HepG2 (cell line): ENCODE results near the gene CENPB. TPM values are rescaled to one million over a fixed set of nuclear protein-coding genes. Genes with fewer than 3 reads are reported as not detected.
A peak's percentile ranks its signal among the peaks of the same experiment; 100 is the strongest.

Source experiments
- ARNT ChIP-seq: fragments of 450-650 bp; IDR thresholded peaks from 2 replicates; pipeline ENCODE4 v1.6.1; 2017
- CBX2 ChIP-seq, 2 experiments: fragments of 200-600 bp in 1 of 2; sonication (generic); formaldehyde crosslinking in 1 of 2; IDR thresholded peaks; 2 replicates each; pipeline versions ENCODE4 v1.7.0 to v1.8.1; 2018 to 2022; ENCODE audit warnings: low read depth in 2 of 2, low read length in 1 of 2, mild to moderate bottlenecking in 1 of 2, missing genetic modification reagents in 1 of 2
- CCAR2 ChIP-seq: fragments of 200-400 bp; formaldehyde crosslinking; optimal IDR thresholded peaks from 2 replicates; pipeline ENCODE3; 2018; ENCODE audit warnings: low read depth, mild to moderate bottlenecking, low read length, moderate library complexity
- HES4 ChIP-seq: sonication (generic); formaldehyde crosslinking; IDR thresholded peaks from 2 replicates; pipeline ENCODE4 v1.9.0; 2021; ENCODE audit warnings: mild to moderate bottlenecking, missing genetic modification reagents, borderline replicate concordance
- KDM2A ChIP-seq: sonication (generic); formaldehyde crosslinking; IDR thresholded peaks from 2 replicates; pipeline ENCODE4 v1.4.0; 2020; ENCODE audit warnings: low read depth, missing genetic modification reagents, borderline replicate concordance
- MEIS1 ChIP-seq: sonication (generic); formaldehyde crosslinking; IDR thresholded peaks from 2 replicates; pipeline ENCODE4 v1.9.0; 2021; ENCODE audit warnings: mild to moderate bottlenecking, missing genetic modification reagents, moderate library complexity, borderline replicate concordance
- NFKBIZ ChIP-seq: IDR thresholded peaks from 2 replicates; pipeline ENCODE4 v1.6.1; 2018; ENCODE audit warnings: missing genetic modification reagents, missing compliant biosample characterization
- NFYB ChIP-seq: sonication (generic); formaldehyde crosslinking; IDR thresholded peaks from 2 replicates; pipeline ENCODE4 v1.4.0; 2020; ENCODE audit warnings: missing genetic modification reagents
- NKX3-1 ChIP-seq: sonication (generic); formaldehyde crosslinking; IDR thresholded peaks from 2 replicates; pipeline ENCODE4 v1.5.0; 2020; ENCODE audit warnings: missing genetic modification reagents
- RARA ChIP-seq: IDR thresholded peaks from 2 replicates; pipeline ENCODE4 v1.6.1; 2016; ENCODE audit warnings: missing genetic modification reagents, missing compliant biosample characterization
- RFXANK ChIP-seq: IDR thresholded peaks from 2 replicates; pipeline ENCODE4 v1.6.1; 2016
- SNAPC2 ChIP-seq: sonication (generic); formaldehyde crosslinking; IDR thresholded peaks from 2 replicates; pipeline ENCODE4 v1.8.1; 2022; ENCODE audit warnings: mild to moderate bottlenecking, missing genetic modification reagents
- TBL1XR1 ChIP-seq: fragments of 150-350 bp; IDR thresholded peaks from 2 replicates; pipeline ENCODE4 v1.6.1; 2014; ENCODE audit warnings: borderline replicate concordance, low read length; ENCODE audit not compliant: partially characterized antibody
- TERF1 ChIP-seq: sonication (generic); formaldehyde crosslinking; IDR thresholded peaks from 2 replicates; pipeline ENCODE4 v1.8.0; 2022; ENCODE audit warnings: mild to moderate bottlenecking, missing genetic modification reagents, moderate library complexity
- TRIM22 ChIP-seq: fragments of 450-650 bp; IDR thresholded peaks from 2 replicates; pipeline ENCODE4 v1.6.1; 2017
- TRIM24 ChIP-seq: sonication (generic); formaldehyde crosslinking; IDR thresholded peaks from 2 replicates; pipeline ENCODE4 v1.8.0; 2022; ENCODE audit warnings: mild to moderate bottlenecking, missing genetic modification reagents
- USF2 ChIP-seq, 2 experiments: sonication (generic) in 1 of 2; formaldehyde crosslinking in 1 of 2; IDR thresholded peaks; 2 replicates each; pipeline versions ENCODE4 v1.5.1 to v1.6.1; 2011 to 2020; ENCODE audit warnings: borderline replicate concordance in 1 of 2, low read depth in 1 of 2, low read length in 1 of 2, mild to moderate bottlenecking in 1 of 2, missing genetic modification reagents in 1 of 2, moderate library complexity in 1 of 2
- ZBTB26 ChIP-seq: IDR thresholded peaks from 2 replicates; pipeline ENCODE4 v1.6.1; 2016; ENCODE audit warnings: missing compliant biosample characterization, missing genetic modification reagents, borderline replicate concordance
- ZNF101 ChIP-seq: sonication (generic); formaldehyde crosslinking; IDR thresholded peaks from 2 replicates; pipeline ENCODE4 v1.4.0; 2020; ENCODE audit warnings: mild to moderate bottlenecking, low read depth, missing genetic modification reagents, borderline replicate concordance
- ZNF17 ChIP-seq: sonication (generic); formaldehyde crosslinking; IDR thresholded peaks from 2 replicates; pipeline ENCODE4 v1.5.0; 2020; ENCODE audit warnings: mild to moderate bottlenecking, missing genetic modification reagents
- ZNF446 ChIP-seq: sonication (generic); formaldehyde crosslinking; IDR thresholded peaks from 2 replicates; pipeline ENCODE4 v1.5.0; 2020; ENCODE audit warnings: mild to moderate bottlenecking, missing genetic modification reagents
- ZNF740 ChIP-seq: sonication (generic); formaldehyde crosslinking; IDR thresholded peaks from 2 replicates; pipeline ENCODE4 v1.4.0; 2020; ENCODE audit warnings: missing genetic modification reagents
- polyA plus RNA-seq, 8 experiments: library from polyadenylated mRNA; depleted of rRNA in 3 of 8; stranded (reverse) in 7 of 8; unstranded in 1 of 8; fragments of >200 nt; fragmentation: Illumina TruSeq in 4 of 8; extraction: Trizol in 4 of 8; gene quantifications; 2 replicates each; pipeline versions ENCODE4 v1.2.1 to v1.2.3, GENCODE V29; 2011 to 2016; ENCODE audit warnings: low read depth in 4 of 8, missing spikeins in 1 of 8, mixed read lengths in 1 of 8; ENCODE audit not compliant: insufficient read depth in 1 of 8
- total RNA-seq, 5 experiments: library from RNA; depleted of rRNA; stranded (reverse); fragments of >200 nt; fragmentation: Illumina TruSeq; extraction: Trizol; gene quantifications; 2 replicates each; pipeline ENCODE4 v1.2.3, GENCODE V29; 2016; ENCODE audit warnings: low read depth in 1 of 5

CENPB gene
- total and polyA plus RNA-seq, 2 of the 13 experiments (the other 11 are each of a cell fraction or from before 2014, with no cell fraction given), result 10.4 to 54.5 TPM

GRCh38 chr20:3739054-3739925 is 47.2 kb downstream of the CENPB start (continued):
- peak; percentile 81 for TF ChIP-seq USF2 (IDR thresholded peaks at IDR 0.05; ENCODE audit: low read depth, low read length)
- peak; percentile 91; the same call in 1 of the 2 replicates for TF ChIP-seq USF2 (CRISPR knock-in tag; IDR thresholded peaks at IDR 0.05; ENCODE audit: borderline replicate concordance)
- TF ChIP-seq ZNF101 (CRISPR knock-in tag), result no peak
- no peak for TF ChIP-seq NFKBIZ (CRISPR knock-in tag)
- no peak; the same call in 1 of the 2 replicates for TF ChIP-seq KDM2A
- 0 out of 2 replicates have a peak, but pooled peaks have one; percentile 45 for TF ChIP-seq MEIS1 (CRISPR knock-in tag)
- TF ChIP-seq ZNF17 (CRISPR knock-in tag), result no peak
- peak; percentile 75 for TF ChIP-seq ZBTB26 (CRISPR knock-in tag)
- no peak for TF ChIP-seq TBL1XR1
- TF ChIP-seq CCAR2, result no peak
- TF ChIP-seq RARA (CRISPR knock-in tag), result peak; percentile 44; the same call in 1 of the 2 replicates
- peak; percentile 85 for TF ChIP-seq ZNF740 (CRISPR knock-in tag)
- TF ChIP-seq TERF1, result no peak
- no peak; the same call in 1 of the 2 replicates for TF ChIP-seq NKX3-1 (CRISPR knock-in tag)
- no peak for TF ChIP-seq RFXANK (CRISPR knock-in tag)
- TF ChIP-seq HES4 (CRISPR knock-in tag), result no peak; the same call in 1 of the 2 replicates
- TF ChIP-seq NFYB (CRISPR knock-in tag), result no peak
- no peak; the same call in 1 of the 2 replicates for TF ChIP-seq ZNF446 (CRISPR knock-in tag)
- no peak for TF ChIP-seq CBX2 (IDR thresholded peaks at IDR 0.05; ENCODE audit: low read depth, low read length)
- TF ChIP-seq CBX2 (CRISPR knock-in tag; IDR thresholded peaks at IDR 0.05; ENCODE audit: low read depth), result no peak
- no peak for TF ChIP-seq SNAPC2 (CRISPR knock-in tag)
- no peak for TF ChIP-seq ARNT
- no peak for TF ChIP-seq TRIM24
- TF ChIP-seq TRIM22, result no peak
